ENCODE results near the gene ADAMTS12.
"Not testable (repeated sequence)": the region's sequence is repeated elsewhere in the genome, so short reads cannot be mapped to it uniquely, and the experiment has no call there.

The ADAMTS12 gene

GRCh38 chr5:33886283-33886682 is 5.5 kb downstream of the ADAMTS12 start:
- no peaks in the 10 kb centered on the region for H3K27me3 Mint-ChIP-seq (ENCODE audit: low read depth, poor library complexity)
- no peak for TF ChIP-seq CTCF (IDR thresholded peaks at IDR 0.05)
- no peak overlapping the region for H3K27ac Mint-ChIP-seq
- DNase-seq, result no peak
- peaks cover 29% of the 10 kb centered on the region for H3K4me1 Mint-ChIP-seq
- no peak overlapping the region for H3K4me3 Mint-ChIP-seq
- H3K9me3 Mint-ChIP-seq, result no peaks in the 10 kb centered on the region
- H3K36me3 Mint-ChIP-seq (ENCODE audit: low read depth), result peaks cover 10% of the 10 kb centered on the region

- Mint-ChIP-seq H3K9me3 (no peaks in the 10 kb centered on the region), H3K36me3 (ENCODE audit: low read depth) (peaks cover 16% of the 10 kb centered on the region), H3K27ac (no peak overlapping the region), H3K27me3 (ENCODE audit: low read depth, poor library complexity) (no peaks in the 10 kb centered on the region), H3K4me3 (no peak overlapping the region), H3K4me1 (peaks cover 23% of the 10 kb centered on the region)
- TF ChIP-seq CTCF (IDR thresholded peaks at IDR 0.05), result no peak
- no peak for DNase-seq
Measured at GRCh38 chr5:33885679-33886078, 6.1 kb downstream of the ADAMTS12 start.

GRCh38 chr5:33883482-33883881 is 8.3 kb downstream of the ADAMTS12 start:
- Mint-ChIP-seq H3K27ac (no peak overlapping the region), H3K27me3 (ENCODE audit: low read depth, poor library complexity) (no peaks in the 10 kb centered on the region), H3K4me1 (peaks cover 1% of the 10 kb centered on the region), H3K36me3 (ENCODE audit: low read depth) (peaks cover 29% of the 10 kb centered on the region), H3K4me3 (no peak overlapping the region), H3K9me3 (no peaks in the 10 kb centered on the region)
- no peak for TF ChIP-seq CTCF (IDR thresholded peaks at IDR 0.05)
- DNase-seq, result no peak

GRCh38 chr5:33880319-33880718 is 11.5 kb downstream of the ADAMTS12 start:
- Mint-ChIP-seq H3K36me3 (ENCODE audit: low read depth) (peaks cover 59% of the 10 kb centered on the region), H3K27ac (no peak overlapping the region), H3K27me3 (ENCODE audit: low read depth, poor library complexity) (no peaks in the 10 kb centered on the region), H3K4me1 (no peaks in the 10 kb centered on the region), H3K4me3 (no peak overlapping the region), H3K9me3 (peaks cover 12% of the 10 kb centered on the region)
- no peak for DNase-seq
- no peak for TF ChIP-seq CTCF (IDR thresholded peaks at IDR 0.05)

GRCh38 chr5:33877449-33877848 is 14.3 kb downstream of the ADAMTS12 start:
- H3K9me3 Mint-ChIP-seq, result peaks cover 36% of the 10 kb centered on the region
- H3K4me3 Mint-ChIP-seq, result no peak overlapping the region
- H3K27ac Mint-ChIP-seq, result no peak overlapping the region
- TF ChIP-seq CTCF (IDR thresholded peaks at IDR 0.05), result no peak
- no peaks in the 10 kb centered on the region for H3K27me3 Mint-ChIP-seq (ENCODE audit: low read depth, poor library complexity)
- H3K4me1 Mint-ChIP-seq, result no peaks in the 10 kb centered on the region
- no peak for DNase-seq
- peaks cover 87% of the 10 kb centered on the region for H3K36me3 Mint-ChIP-seq (ENCODE audit: low read depth)

- Mint-ChIP-seq H3K27me3 (ENCODE audit: low read depth, poor library complexity) (no peaks in the 10 kb centered on the region), H3K36me3 (ENCODE audit: low read depth) (peaks cover 95% of the 10 kb centered on the region), H3K4me3 (no peak overlapping the region), H3K9me3 (peaks cover 88% of the 10 kb centered on the region), H3K27ac (no peak overlapping the region), H3K4me1 (no peaks in the 10 kb centered on the region)
- DNase-seq, result no peak
- TF ChIP-seq CTCF (IDR thresholded peaks at IDR 0.05), result no peak
Measured at GRCh38 chr5:33867241-33867640, 24.5 kb downstream of the ADAMTS12 start.

- H3K27ac Mint-ChIP-seq; H3K4me3 Mint-ChIP-seq; H3K27me3 Mint-ChIP-seq (ENCODE audit: low read depth, poor library complexity): not testable (repeated sequence)
- H3K9me3 Mint-ChIP-seq, result peaks cover 27% of the 10 kb centered on the region
- peaks cover 53% of the 10 kb centered on the region for H3K4me1 Mint-ChIP-seq
- peaks cover 27% of the 10 kb centered on the region for H3K36me3 Mint-ChIP-seq (ENCODE audit: low read depth)
- DNase-seq, result peak; percentile 39
Measured at GRCh38 chr5:33859177-33859576, 32.6 kb downstream of the ADAMTS12 start.
